Ramos (cell line): ENCODE results near the gene ITPKB.
"Not testable (repeated sequence)": the region's sequence is repeated elsewhere in the genome, so short reads cannot be mapped to it uniquely, and the experiment has no call there.

Experiments used
- in situ Hi-C: fragments of 300-500 bp; cut with MboI; formaldehyde crosslinking; loops from one replicate; pipeline ENCODE4 v1.14.3; 2022; ENCODE audit warnings: low sequenced_read_pairs; ENCODE audit not compliant: unreplicated experiment

ITPKB gene

GRCh38 chr1:226732856-226733291, 6.2 kb downstream of the ITPKB start:
- in situ Hi-C loops = no loop called here

- in situ Hi-C loops = no loop called here
Measured at GRCh38 chr1:226731257-226731893, 7.7 kb downstream of the ITPKB start.

DNA sequence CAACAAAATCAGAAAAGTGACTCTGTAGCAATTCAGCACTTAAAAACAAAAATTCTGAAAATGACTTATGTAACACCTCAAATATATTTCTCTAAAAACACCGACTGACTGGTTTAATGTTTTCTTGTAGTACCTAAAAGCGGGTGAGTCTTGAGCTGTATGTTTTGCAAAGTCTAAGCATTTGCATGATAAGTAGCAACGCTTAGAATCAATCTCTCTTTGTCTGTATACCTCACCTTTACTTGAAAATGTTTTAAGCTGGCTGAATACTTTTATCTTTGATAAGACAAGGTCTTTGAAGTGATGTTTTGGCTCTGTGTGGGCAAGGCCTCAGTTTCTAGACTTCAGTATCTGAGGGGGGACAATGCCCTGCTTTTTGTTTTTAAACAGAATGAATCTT, 8.2 kb downstream of the ITPKB start:
- in situ Hi-C loops = no loop called here

DNA sequence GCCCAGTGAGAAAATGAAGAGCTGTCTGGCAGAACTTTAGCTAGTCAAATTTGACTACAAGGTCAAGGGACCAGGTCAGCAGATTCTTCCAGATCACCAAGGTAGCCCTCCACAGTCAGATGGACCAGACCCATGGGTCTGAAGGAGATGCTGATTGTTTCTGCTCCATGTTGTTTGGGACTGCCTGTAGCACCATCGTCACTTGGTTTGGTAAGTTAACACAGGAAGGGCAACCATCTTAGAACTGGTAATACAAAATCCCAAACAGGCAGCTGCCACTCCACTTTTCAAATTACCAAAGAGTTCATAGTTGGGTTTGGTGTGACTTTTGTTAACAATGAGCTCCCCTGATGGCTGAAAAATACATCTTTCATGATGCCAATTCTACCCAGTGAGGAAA, 9.0 kb downstream of the ITPKB start:
- in situ Hi-C loops = no loop called here

DNA sequence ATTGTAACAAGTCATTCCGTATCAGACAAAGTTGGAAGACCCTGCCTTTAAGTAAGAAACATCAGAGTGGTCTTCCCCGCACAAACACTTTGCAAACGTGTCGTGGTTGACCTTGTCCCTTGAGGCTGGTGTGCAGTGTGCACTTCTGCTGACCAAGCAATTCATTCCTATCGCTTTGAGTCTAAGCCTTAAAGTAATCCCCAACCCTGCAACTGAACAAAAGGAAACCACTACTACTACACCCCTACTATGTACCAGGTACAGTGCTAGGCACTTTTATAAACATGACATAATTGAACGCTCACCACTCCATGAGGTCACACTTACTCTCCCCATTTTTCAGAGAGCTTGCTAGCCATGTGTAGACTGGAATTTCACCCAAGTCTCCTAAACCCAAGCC, 10.6 kb downstream of the ITPKB start:
- in situ Hi-C loops = no loop called here

GRCh38 chr1:226725897-226726267, 13.2 kb downstream of the ITPKB start:
- in situ Hi-C loops = no loop called here

DNA sequence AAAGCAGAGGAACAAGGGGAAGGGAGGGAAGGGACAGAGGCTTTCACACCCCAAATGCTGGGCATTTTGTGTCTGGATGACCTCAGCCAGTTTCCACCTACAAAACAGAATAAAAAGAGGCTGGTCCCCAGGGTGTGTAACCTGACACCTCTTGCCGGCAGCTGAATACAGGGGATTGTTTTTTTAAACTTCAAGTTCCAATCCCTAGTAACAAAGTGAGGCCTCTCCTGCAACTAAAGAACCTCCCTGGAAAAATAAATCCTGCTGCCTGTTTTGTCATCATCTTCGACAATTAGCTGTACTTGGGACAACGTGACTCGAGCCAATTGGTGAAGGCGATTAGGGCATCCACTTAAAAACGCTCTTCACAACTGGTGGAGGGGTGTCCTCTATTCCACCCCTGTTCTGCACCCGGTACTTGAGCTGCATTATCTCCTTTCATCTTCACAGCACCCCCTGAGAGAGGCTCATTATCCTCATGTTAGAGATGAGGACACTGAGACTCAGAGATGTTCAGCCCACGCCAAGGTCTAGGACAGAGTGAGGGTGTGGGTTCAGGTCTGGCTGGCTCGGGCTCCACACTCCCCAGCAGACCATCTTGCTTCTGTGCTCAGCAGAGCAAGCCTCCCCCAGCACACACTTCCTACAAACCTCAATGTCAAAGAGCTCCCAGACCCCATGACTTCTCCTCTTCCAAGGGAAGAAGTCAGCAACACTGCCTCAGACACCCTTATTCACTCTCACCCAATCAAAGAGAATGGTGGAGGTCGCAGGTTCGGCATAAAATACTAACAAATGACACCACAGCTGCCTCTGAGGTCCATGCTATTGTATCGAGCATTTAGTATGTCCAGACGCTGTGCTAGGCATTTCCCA, 15.2 kb downstream of the ITPKB start:
- in situ Hi-C loops = no loop called here

- in situ Hi-C loops = no loop called here
Measured at GRCh38 chr1:226722901-226723656, 16.0 kb downstream of the ITPKB start.

- in situ Hi-C loops = no loop called here
Measured at GRCh38 chr1:226722240-226722900, 16.7 kb downstream of the ITPKB start.

DNA sequence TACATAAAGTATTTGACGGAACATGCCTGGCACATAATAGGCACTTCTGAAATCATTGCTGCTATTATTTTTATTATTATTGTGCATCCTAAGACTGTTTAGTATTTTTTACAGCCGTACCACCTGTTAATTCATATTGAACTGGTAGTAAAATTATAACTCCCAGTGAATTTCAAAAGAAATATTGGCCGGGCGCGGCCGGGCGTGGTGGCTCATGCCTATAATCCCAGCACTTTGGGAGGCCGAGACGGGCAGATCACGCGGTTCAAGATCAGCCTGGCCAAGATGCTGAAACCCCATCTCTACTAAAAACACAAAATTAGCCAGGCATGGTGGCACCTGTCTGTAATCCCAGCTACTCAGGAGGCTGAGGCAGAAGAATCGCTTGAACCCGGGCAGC, 18.5 kb downstream of the ITPKB start:
- in situ Hi-C loops = not testable (repeated sequence)

DNA sequence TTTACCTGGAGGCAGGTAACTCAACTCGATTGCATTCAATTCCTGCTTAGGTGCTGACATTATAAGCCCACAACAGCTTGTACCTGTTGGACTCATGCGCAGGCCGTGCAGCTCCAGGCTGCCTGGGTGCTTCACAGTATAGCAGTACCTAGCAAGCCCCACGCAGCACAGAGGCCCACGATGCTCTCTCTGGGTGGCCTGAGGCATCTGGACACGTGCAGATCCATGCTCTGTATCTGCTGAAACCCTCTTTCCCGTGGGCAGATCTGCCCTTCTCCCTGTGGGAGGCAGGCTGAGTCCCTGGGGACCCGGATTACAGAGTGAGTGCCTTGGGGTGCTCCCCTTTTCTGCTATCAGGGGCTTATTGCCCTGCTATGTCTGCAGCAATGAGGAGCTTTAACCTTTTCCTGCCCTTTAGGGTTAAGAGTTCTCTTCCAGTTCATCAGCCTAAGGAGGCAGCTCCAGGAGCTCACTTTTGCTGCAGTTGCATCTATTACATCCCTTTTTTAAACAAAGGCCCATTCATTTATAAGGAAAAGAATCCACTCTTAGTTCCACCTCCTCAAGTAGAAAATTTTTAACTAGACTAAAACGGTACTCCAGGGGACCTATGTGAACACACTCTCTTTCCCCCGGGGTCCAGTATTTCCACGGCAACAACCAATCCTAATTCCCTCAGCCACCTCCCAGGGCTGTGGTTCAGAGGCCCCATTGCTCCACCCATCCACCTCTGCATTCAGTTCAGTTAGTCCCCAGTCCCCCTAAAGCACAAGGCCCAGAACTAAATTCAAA, 19.3 kb downstream of the ITPKB start:
- in situ Hi-C loops = no loop called here

DNA sequence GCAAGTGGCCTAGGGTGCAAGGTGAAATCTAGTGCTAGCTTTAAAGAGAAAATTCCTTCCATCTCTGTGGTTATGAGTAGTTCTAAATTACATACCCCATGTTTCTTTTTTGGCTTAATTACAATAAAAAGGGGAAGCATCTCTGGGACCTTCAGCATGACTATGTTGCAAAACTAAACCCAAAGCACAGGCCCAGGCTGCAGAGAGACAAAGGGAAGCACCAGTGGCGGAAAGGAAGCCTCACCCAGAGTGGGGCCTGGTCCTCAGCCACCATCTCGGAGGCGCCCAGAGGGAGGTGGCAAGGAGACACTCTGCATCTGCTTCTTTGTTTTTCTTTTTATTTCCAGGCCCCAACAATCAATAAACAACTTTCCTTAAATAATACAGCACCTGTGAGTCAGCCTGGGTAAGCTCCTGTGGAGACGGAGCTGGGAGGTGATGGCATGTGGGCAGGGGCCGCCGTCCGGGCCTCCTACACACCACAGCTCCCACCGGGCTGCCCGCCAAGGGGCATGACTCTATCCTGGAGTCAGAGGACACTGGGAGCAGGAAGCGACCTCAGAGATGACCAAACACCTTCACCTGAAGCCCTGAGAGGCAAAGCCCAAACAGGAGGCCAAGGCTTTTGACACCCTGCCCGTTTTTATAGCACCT, 21.7 kb downstream of the ITPKB start:
- in situ Hi-C loops = no loop called here

- in situ Hi-C loops = no loop called here
Measured at GRCh38 chr1:226716577-226716976, 22.5 kb downstream of the ITPKB start.

DNA sequence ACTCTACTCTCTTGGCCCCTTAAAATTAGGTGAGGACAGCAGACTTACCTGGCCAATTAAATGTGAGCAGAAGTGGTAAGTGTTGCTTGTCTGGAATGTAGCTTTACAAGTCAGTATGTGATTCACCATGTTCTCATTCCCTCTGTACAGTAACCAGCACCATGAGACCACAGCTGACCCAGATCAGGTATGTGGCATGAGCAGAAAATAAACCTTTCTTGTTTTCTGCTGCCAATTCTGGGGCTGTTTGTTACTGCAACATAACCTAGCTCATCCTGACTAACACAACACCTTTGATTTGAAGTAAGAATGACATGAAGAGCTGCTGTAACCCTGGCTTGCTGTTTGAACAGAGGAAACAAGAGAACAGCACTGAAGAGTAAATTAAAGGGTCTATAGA, 24.9 kb downstream of the ITPKB start:
- in situ Hi-C loops = no loop called here

DNA sequence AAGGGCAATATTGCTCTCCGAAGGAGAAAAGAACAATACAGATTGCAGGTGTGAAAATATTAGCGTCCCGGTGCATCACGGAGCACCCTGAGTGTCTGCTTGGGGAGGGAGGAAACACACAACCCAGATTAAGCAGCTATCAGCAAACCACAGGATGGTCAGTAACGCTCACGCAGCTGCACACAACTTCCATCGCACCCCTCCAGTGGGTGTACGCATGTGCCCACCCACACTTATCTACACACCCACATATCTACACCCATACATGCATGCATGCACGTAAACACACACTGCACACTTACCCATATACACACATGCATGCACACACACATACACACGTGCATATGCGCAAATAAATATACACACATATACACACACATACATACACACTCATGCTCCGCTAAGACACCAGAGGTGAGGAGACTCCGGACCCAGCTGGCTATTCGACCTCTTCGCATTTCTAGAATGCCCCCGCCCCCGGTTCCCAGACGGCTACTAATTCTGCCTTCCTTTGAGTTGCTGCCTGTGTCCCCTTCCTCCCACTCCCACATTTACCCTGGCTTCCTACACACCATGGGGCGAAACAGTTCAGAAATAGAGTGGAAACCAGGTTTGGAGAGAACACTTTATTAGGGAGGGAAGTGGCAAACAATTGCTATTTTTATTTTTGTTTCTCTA, 26.2 kb downstream of the ITPKB start:
- in situ Hi-C loops = no loop called here

DNA sequence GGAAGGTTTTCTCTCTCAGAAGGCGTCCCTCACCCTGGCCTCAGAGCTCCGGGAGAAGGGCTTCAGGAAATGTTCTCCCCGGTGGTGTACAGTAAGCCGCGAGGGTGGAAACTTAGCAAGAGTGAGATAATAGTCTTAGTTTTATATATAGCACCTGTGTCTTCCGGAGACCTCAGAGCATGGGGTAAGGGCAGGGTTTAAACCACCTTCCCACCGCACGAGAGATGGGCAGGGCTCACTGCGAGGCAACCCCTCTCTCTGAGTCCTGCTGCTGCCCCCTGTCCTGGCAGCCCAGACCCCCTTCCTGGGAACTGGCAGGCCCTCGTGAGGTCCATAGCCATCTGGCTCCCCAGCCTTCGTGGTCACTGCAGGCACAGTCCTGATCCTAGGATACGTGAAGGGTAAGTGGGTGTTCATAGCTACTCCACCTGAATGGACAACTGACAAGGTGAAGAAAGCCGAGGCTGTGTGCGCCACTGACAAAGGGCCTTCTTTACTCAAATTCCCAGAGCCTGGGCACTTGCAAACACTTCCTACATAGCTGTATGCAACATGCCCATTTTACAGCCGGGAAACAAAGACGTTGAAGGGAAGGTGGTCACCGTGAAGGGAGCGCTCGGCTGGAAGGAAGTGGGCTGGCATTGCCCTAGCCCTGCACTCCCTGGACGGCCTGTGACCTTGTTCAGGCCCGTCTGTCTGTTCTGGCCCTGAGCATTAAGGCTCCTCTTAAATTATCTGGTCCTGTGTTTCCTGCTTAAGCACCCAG, 26.9 kb downstream of the ITPKB start:
- in situ Hi-C loops = no loop called here

DNA sequence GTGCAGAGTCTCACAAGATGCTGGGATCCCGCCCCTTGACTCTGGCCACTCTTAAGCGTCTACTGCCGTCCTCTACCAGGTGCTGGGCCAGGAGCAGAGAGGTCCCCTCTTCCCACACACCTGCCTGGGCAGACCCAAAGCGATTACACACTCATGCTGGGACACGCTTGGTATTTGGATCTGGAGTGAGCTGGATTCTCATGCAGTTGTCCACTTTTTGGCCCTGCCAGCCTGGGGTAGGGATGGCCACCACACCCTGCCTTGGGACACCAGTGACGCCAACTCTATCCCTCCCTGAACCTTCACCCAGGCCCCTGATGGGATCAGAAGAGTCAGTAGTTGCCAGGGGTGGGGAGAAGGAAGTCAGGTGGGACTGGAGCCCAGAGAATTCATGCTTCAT, 28.6 kb downstream of the ITPKB start:
- in situ Hi-C loops = no loop called here

GRCh38 chr1:226709953-226710352, 29.1 kb downstream of the ITPKB start:
- in situ Hi-C loops = no loop called here
